Measurements from ENCODE around the gene ATP2B2. TPM values are rescaled to one million over a fixed set of nuclear protein-coding genes. Genes with fewer than 3 reads are reported as not detected.
A peak's percentile ranks its signal among the peaks of the same experiment; 100 is the strongest.

ATP2B2 gene
- total RNA-seq, 1 donor from 2014 or later = 0.09 TPM

DNA sequence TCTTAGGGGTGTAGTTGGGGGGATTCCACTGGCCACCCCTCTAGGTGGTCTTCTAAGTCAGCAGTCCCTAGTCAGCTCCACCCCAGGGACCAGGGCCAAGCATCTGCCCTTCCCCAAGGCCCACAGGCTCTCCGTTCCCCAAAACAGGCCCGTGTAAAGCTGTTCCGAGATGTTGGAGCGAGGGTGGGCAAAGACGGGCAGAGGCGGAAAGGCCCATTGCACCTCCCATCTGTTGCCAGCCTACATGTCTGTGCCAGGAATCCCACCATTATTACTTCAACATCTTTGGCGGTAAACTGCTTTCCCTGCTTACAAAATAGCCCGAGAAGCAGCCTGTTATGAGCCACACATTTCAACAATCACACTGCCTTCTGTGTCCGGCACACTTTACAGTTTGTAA, 1.9 kb upstream of the ATP2B2 start:
- Histone ChIP-seq H3K9me3 (no peaks in the 10 kb centered on the region), H3K4me3 (no peak overlapping the region), H3K27ac (no peak overlapping the region), H3K4me1 (no peaks in the 10 kb centered on the region), H3K36me3 (no peaks in the 10 kb centered on the region), H3K27me3 (ENCODE audit: low read depth) (peaks cover 32% of the 10 kb centered on the region)
- TF ChIP-seq, protein P1, sequence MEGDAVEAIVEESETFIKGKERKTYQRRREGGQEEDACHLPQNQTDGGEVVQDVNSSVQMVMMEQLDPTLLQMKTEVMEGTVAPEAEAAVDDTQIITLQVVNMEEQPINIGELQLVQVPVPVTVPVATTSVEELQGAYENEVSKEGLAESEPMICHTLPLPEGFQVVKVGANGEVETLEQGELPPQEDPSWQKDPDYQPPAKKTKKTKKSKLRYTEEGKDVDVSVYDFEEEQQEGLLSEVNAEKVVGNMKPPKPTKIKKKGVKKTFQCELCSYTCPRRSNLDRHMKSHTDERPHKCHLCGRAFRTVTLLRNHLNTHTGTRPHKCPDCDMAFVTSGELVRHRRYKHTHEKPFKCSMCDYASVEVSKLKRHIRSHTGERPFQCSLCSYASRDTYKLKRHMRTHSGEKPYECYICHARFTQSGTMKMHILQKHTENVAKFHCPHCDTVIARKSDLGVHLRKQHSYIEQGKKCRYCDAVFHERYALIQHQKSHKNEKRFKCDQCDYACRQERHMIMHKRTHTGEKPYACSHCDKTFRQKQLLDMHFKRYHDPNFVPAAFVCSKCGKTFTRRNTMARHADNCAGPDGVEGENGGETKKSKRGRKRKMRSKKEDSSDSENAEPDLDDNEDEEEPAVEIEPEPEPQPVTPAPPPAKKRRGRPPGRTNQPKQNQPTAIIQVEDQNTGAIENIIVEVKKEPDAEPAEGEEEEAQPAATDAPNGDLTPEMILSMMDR (IDR thresholded peaks at IDR 0.05) = no peak
- DNase-seq (no peak), ATAC-seq (no peak)
- intact Hi-C loops (cut with DNase I) = no loop called here

DNA sequence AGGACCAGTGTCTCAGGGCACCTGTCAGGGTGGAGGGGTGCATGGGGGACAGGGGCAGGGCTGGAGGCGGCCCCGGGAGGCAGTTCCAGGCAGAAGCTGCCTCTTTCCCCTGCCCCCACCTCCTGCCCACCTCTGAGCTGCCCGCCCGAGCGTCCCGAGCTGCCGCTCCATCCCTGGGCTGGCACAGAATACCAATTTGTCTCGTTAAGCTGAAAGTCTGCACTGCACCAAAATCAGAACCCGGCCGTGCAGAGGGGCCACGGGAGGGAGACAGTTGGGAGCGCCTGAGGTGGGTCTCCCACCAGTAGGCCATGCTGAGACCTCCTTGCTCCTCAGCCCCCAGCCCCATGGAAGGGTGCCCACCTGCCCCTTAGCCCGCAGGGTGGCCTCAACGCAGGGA, 1.3 kb upstream of the ATP2B2 start:
- ATAC-seq (no peak), DNase-seq (no peak)
- no peak overlapping the region for H3K27ac ChIP-seq
- H3K9me3 ChIP-seq = no peaks in the 10 kb centered on the region
- H3K4me3 ChIP-seq = no peak overlapping the region
- intact Hi-C loops (cut with DNase I) = no loop called here
- H3K4me1 ChIP-seq = no peaks in the 10 kb centered on the region
- peaks cover 32% of the 10 kb centered on the region for H3K27me3 ChIP-seq (ENCODE audit: low read depth)
- no peaks in the 10 kb centered on the region for H3K36me3 ChIP-seq
- TF ChIP-seq, protein P1 (IDR thresholded peaks at IDR 0.05) = no peak

DNA sequence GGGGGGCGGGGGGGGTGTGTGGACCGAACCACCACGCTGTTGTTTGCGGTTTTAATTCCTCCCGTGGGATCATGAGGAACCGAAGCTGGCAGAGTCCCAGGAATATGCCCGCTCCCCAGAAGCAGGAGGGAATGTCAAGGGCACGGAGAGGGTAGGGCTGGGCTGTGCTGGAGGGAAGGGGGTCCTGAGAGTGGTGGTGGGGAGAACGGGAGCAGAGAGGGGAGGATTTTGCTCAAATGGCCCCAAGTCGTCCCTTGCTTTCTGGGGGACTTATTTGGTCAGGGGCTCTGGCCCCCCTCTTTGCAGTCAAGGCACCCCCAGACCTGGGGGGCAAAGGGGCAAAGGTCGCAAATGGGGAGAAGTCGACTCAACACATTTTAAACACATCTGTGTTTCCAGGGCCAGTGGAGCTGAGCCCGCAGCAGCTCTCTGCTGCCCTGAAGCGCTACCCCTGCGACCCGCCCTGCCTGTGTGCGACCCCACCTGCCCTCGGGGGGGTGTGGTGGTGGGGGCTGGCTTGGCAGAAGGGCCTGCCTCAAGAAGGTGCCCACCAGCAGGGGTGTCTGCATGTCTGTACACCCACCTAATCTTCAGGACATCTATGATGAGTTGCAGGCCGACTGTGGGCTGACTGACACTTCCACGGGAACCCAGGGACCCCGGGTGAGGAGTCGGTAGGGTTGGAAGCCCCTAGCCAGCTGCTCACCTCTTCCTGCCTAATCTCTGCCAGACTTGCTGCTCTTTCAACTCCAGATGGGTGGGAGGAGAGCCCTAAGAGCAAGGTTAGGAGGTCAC, 602 bp upstream of the ATP2B2 start:
- peaks cover 32% of the 10 kb centered on the region for H3K27me3 ChIP-seq (ENCODE audit: low read depth)
- no peaks in the 10 kb centered on the region for H3K9me3 ChIP-seq
- intact Hi-C loops (cut with DNase I) = no loop called here
- TF ChIP-seq, protein P1 (IDR thresholded peaks at IDR 0.05) = no peak
- ATAC-seq (no peak), DNase-seq (no peak)
- H3K4me1 ChIP-seq = no peaks in the 10 kb centered on the region
- no peak overlapping the region for H3K4me3 ChIP-seq
- H3K27ac ChIP-seq = no peak overlapping the region
- H3K36me3 ChIP-seq = no peaks in the 10 kb centered on the region

DNA sequence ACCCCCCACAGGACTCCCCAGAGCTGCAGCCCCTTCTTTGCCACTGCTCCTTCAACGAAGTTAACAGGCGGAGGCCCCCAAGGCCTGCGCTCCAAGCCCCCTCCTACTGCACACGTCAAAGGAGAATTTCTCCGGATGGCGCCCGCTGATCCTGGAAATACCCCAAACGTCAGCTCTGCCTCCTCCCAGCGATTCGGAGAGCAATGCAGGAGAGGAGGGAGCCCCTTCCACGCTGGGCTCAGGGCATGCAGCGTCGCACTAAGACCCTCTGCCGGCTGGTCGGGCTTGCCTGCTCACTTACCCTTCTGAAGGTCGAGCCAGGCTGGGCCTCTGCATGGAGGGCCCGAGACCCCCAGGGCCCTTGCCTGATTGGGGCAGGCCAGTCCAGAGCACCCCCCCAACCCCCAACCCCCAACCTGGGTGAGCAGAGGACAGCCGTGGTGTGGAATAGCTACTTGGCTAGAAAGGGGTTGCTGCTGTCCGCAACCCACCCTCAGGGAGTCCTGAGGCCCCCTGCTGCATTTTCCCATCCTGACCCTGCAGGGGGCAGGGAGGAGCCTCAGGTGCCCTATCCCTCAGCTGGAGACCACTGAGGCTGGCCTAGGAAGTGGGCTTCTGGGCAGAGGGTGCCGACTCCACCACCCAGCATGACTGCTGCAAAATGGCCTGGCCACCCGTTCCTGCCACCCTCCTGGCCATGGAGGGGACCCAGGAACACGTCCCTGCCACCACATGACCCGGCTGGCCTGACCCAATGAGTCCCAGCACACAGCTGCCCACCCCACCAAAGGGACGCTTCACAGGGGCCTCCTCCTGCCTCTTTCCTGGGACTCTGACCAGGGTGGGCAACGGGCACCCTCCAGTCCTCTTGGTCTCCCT, 976 bp downstream of the ATP2B2 start:
- H3K4me1 ChIP-seq = no peaks in the 10 kb centered on the region
- no peaks in the 10 kb centered on the region for H3K36me3 ChIP-seq
- intact Hi-C loops (cut with DNase I) = no loop called here
- no peak for ATAC-seq
- no peak overlapping the region for H3K27ac ChIP-seq
- peak overlapping the region; percentile 23 for H3K4me3 ChIP-seq
- peaks cover 32% of the 10 kb centered on the region for H3K27me3 ChIP-seq (ENCODE audit: low read depth)
- TF ChIP-seq, protein P1 (IDR thresholded peaks at IDR 0.05) = no peak
- DNase-seq = no peak
- no peaks in the 10 kb centered on the region for H3K9me3 ChIP-seq

DNA sequence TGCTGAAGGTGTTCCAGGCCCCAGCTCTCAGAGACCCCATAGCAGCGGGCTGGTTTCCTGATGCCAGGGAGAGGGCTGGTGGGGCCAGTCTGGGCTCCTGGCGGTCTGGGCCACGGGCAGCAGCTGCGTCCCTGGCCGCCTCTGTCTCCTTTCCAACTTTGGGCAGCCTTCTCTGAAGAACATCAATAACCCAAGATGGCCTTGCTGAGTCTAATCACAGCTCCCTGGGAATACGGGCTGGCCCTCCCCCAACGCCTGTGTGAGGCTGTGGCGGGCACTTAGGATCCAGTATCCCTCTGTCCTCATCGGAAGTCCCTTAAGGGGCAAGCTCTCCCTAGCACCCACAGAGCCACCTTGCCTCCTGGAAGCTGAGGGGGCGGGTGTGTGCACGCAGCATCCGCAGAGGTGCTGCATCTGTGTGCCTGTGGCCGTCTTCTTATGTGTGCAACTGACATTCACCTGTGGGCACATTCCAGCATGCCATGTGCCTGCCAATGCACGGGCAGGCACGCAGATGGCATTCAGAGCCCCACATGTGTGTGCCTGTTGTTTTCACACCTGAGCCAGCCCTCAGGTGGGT, 2.1 kb downstream of the ATP2B2 start:
- intact Hi-C loops (cut with DNase I) = no loop called here
- DNase-seq = no peak
- H3K4me3 ChIP-seq = no peak overlapping the region
- H3K27me3 ChIP-seq (ENCODE audit: low read depth) = peaks cover 32% of the 10 kb centered on the region
- ATAC-seq = no peak
- H3K4me1 ChIP-seq = no peaks in the 10 kb centered on the region
- no peaks in the 10 kb centered on the region for H3K9me3 ChIP-seq
- H3K27ac ChIP-seq = no peak overlapping the region
- TF ChIP-seq, protein P1 (IDR thresholded peaks at IDR 0.05) = no peak
- no peaks in the 10 kb centered on the region for H3K36me3 ChIP-seq
